ENCODE data around the gene ANTXR2.

Gene ANTXR2

GRCh38 chr4:79977131-79977840, 95.7 kb downstream of the ANTXR2 start:
- TF ChIP-seq CTCF (IDR thresholded peaks at IDR 0.05) = no peak
- Histone ChIP-seq H3K9me3 (ENCODE audit: control insufficient read depth, low read length) (no peaks in the 10 kb centered on the region), H3K9ac (no peak overlapping the region), H2AFZ (no peak overlapping the region), H3K27me3 (ENCODE audit: control insufficient read depth, insufficient read depth, low read length) (no peaks in the 10 kb centered on the region), H3K79me2 (no peaks in the 10 kb centered on the region), H3K4me3 (ENCODE audit: low read depth, low read length) (no peak overlapping the region), H3K36me3 (ENCODE audit: control insufficient read depth, insufficient read depth, low read length) (no peaks in the 10 kb centered on the region), H3K4me1 (no peaks in the 10 kb centered on the region), H3K27ac (no peak overlapping the region), H3K4me2 (ENCODE audit: low read length) (no peak overlapping the region)

- Histone ChIP-seq H3K79me2 (no peaks in the 10 kb centered on the region), H3K4me3 (ENCODE audit: low read depth, low read length) (no peak overlapping the region), H3K36me3 (ENCODE audit: control insufficient read depth, insufficient read depth, low read length) (no peaks in the 10 kb centered on the region), H3K4me2 (ENCODE audit: low read length) (no peak overlapping the region), H3K27ac (no peak overlapping the region), H3K9me3 (ENCODE audit: control insufficient read depth, low read length) (no peaks in the 10 kb centered on the region), H3K27me3 (ENCODE audit: control insufficient read depth, insufficient read depth, low read length) (no peaks in the 10 kb centered on the region), H3K4me1 (no peaks in the 10 kb centered on the region), H2AFZ (no peak overlapping the region), H3K9ac (no peak overlapping the region)
- TF ChIP-seq CTCF (IDR thresholded peaks at IDR 0.05) = no peak
Measured at GRCh38 chr4:79964400-79965211, 108.4 kb downstream of the ANTXR2 start.

- no peak overlapping the region for H3K4me3 ChIP-seq (ENCODE audit: low read depth, low read length)
- TF ChIP-seq CTCF (IDR thresholded peaks at IDR 0.05) = no peak
- H3K4me2 ChIP-seq (ENCODE audit: low read length) = no peak overlapping the region
- H3K9me3 ChIP-seq (ENCODE audit: control insufficient read depth, low read length) = no peaks in the 10 kb centered on the region
- H3K4me1 ChIP-seq = no peaks in the 10 kb centered on the region
- H2AFZ ChIP-seq = no peak overlapping the region
- no peak overlapping the region for H3K9ac ChIP-seq
- no peaks in the 10 kb centered on the region for H3K27me3 ChIP-seq (ENCODE audit: control insufficient read depth, insufficient read depth, low read length)
- no peaks in the 10 kb centered on the region for H3K36me3 ChIP-seq (ENCODE audit: control insufficient read depth, insufficient read depth, low read length)
- no peaks in the 10 kb centered on the region for H3K79me2 ChIP-seq
- H3K27ac ChIP-seq = no peak overlapping the region
Measured at GRCh38 chr4:79964020-79964399, 109.0 kb downstream of the ANTXR2 start.

- no peaks in the 10 kb centered on the region for H3K79me2 ChIP-seq
- no peak overlapping the region for H3K9ac ChIP-seq
- H2AFZ ChIP-seq = no peak overlapping the region
- no peaks in the 10 kb centered on the region for H3K36me3 ChIP-seq (ENCODE audit: control insufficient read depth, insufficient read depth, low read length)
- no peak for TF ChIP-seq CTCF (IDR thresholded peaks at IDR 0.05)
- no peaks in the 10 kb centered on the region for H3K4me1 ChIP-seq
- no peak overlapping the region for H3K27ac ChIP-seq
- H3K4me2 ChIP-seq (ENCODE audit: low read length) = no peak overlapping the region
- H3K27me3 ChIP-seq (ENCODE audit: control insufficient read depth, insufficient read depth, low read length) = no peaks in the 10 kb centered on the region
- H3K9me3 ChIP-seq (ENCODE audit: control insufficient read depth, low read length) = no peaks in the 10 kb centered on the region
- no peak overlapping the region for H3K4me3 ChIP-seq (ENCODE audit: low read depth, low read length)
Measured at GRCh38 chr4:79959652-79960051, 113.4 kb downstream of the ANTXR2 start.

All from parathyroid adenoma (tissue), 2 donors.